Brain microvascular endothelial cell (primary cell): Measurements from ENCODE around the gene ZNF277.

ENCODE experiments used
- DNase-seq: peaks from one replicate; pipeline ENCODE4 v3.0.0-alpha.2; 2020
- H3K27ac ChIP-seq: fragments of 250-450 bp; sonication (Bioruptor Pico); 2 replicates; pipeline ENCODE4 v1.5.1; 2020; ENCODE audit warnings: mild to moderate bottlenecking, moderate library complexity
- H3K27me3 ChIP-seq: fragments of 250-450 bp; sonication (Bioruptor Pico); replicated peaks from 2 replicates; pipeline ENCODE4 v1.5.1; 2020; ENCODE audit warnings: mild to moderate bottlenecking
- H3K36me3 ChIP-seq: fragments of 250-450 bp; sonication (Bioruptor Pico); replicated peaks from 2 replicates; pipeline ENCODE4 v1.5.1; 2020; ENCODE audit warnings: mild to moderate bottlenecking
- H3K4me3 ChIP-seq: 2 replicates; pipeline ENCODE4 v1.5.1; 2011; ENCODE audit warnings: low read depth, mild to moderate bottlenecking, control low read depth, low read length, moderate library complexity
- CTCF ChIP-seq: IDR thresholded peaks from 2 replicates; pipeline ENCODE4 v1.5.1; 2011; ENCODE audit warnings: low read depth, mild to moderate bottlenecking, moderate library complexity, low read length, control low read depth, inconsistent platforms; ENCODE audit errors: missing control alignments
- in situ Hi-C: cut with HindIII; loops from 2 replicates; pipeline ENCODE4 v1.10.0; 2017; ENCODE audit warnings: low sequenced_read_pairs, low pct_ligation_motif_present

ZNF277 gene

GRCh38 chr7:112331492-112331891 is 125.0 kb downstream of the ZNF277 start:
- Histone ChIP-seq H3K4me3 (no peak overlapping the region), H3K27me3 (no peaks in the 10 kb centered on the region), H3K27ac (no peak overlapping the region), H3K36me3 (peaks cover 3% of the 10 kb centered on the region)
- TF ChIP-seq CTCF = no peak
- in situ Hi-C loops = no loop called here
- no peak for DNase-seq

DNA sequence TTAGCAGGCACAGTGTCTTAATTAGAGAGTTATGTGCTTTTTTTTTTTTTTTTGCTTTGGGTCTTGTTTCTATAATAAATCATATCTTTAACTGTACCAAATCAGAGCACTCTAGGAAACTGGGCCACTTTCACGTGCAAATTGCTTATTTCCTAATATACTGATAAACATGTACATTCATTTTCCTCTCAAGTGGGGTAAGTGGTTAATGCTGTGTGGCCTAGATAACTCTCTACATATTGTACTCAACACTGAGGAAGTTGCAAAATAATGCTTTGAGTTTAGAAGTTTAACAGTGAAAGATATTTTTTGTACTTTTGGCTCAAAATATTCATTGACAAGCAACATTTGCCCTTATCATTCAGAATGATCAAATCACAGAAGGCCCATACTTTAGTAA is 127.9 kb downstream of the ZNF277 start:
- H3K27me3 ChIP-seq = no peaks in the 10 kb centered on the region
- peaks cover 3% of the 10 kb centered on the region for H3K36me3 ChIP-seq

DNA sequence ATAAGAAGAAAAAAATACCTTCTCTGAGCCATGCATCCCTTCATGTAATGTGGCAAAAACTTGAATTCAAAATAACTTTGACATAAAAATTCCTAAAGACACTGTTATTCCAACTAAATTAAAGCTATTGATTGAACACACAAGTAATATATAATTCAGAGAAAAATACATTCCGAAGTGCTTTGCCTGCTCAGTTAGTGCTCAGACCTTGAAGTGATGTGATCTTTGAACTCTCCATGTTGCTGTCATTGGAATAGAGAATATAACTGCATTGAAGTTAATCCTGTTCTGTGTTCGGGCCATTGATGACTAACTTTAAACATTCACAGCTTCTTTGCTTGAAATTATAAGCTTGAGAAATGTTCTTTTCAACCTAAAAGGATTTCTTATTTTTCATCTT is 129.8 kb downstream of the ZNF277 start:
- DNase-seq = no peak
- in situ Hi-C loops = no loop called here
- no peak for TF ChIP-seq CTCF
- H3K27me3 ChIP-seq = no peaks in the 10 kb centered on the region
- H3K36me3 ChIP-seq = peaks cover 6% of the 10 kb centered on the region
- no peak overlapping the region for H3K4me3 ChIP-seq
- H3K27ac ChIP-seq = no peak overlapping the region

More for the DNA sequence above, 127.9 kb downstream of the ZNF277 start:
- in situ Hi-C loops = no loop called here
- DNase-seq = no peak
- no peak overlapping the region for H3K27ac ChIP-seq
- no peak for TF ChIP-seq CTCF
- H3K4me3 ChIP-seq = no peak overlapping the region

- no peak overlapping the region for H3K27ac ChIP-seq
- DNase-seq = no peak
- in situ Hi-C loops = no loop called here
- H3K27me3 ChIP-seq = no peaks in the 10 kb centered on the region
- TF ChIP-seq CTCF = no peak
- H3K4me3 ChIP-seq = no peak overlapping the region
- H3K36me3 ChIP-seq = peaks cover 7% of the 10 kb centered on the region
Measured at GRCh38 chr7:112336936-112337576, 130.6 kb downstream of the ZNF277 start.

- TF ChIP-seq CTCF = no peak
- Histone ChIP-seq H3K36me3 (peaks cover 11% of the 10 kb centered on the region), H3K27me3 (no peaks in the 10 kb centered on the region), H3K4me3 (no peak overlapping the region), H3K27ac (no peak overlapping the region)
- no peak for DNase-seq
- in situ Hi-C loops = no loop called here
Measured at GRCh38 chr7:112337892-112338291, 131.4 kb downstream of the ZNF277 start.

DNA sequence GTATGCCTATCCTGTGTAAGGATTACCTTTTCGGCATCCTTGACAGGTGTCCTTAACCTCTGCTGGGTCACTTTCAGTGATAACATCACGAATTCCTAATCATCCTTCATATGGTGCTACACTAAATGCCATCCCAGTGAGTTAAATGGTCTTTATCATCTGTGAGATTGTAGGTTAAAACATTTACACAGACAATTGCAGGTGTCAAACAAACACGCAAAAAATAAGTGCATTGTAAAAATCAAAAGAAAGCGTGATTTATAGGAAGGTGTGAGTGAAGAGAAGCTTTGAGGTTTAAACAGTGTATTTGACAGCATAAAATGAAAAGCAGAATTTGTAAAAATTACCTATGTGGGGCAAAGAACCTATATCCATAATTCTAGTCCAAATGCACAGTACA is 132.3 kb downstream of the ZNF277 start:
- Histone ChIP-seq H3K27ac (no peak overlapping the region), H3K4me3 (no peak overlapping the region), H3K36me3 (peaks cover 15% of the 10 kb centered on the region), H3K27me3 (no peaks in the 10 kb centered on the region)
- no peak for DNase-seq
- in situ Hi-C loops = no loop called here
- no peak for TF ChIP-seq CTCF
